Measurements from ENCODE around the gene VAV3.

Gene VAV3

DNA sequence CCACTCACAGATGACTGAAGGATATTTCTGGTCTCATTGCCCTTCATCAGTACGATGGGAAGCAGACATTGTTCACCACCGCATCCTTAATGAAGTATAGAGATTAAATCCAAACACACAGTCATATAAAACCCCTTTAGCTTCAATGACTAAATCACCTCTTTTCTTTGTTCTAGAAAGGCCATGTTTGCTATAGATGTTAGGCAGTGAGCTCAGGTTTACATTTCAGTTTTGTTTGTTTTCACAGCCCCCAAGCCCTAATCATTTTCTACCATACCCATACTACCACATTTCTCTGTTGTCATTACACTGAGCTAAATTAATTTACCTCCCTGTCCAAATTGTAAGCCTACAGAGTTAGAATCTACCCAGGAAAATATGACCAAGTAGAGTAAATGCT lies 439.0 kb downstream of the VAV3 start:
- DNase-seq, result no peak

DNA sequence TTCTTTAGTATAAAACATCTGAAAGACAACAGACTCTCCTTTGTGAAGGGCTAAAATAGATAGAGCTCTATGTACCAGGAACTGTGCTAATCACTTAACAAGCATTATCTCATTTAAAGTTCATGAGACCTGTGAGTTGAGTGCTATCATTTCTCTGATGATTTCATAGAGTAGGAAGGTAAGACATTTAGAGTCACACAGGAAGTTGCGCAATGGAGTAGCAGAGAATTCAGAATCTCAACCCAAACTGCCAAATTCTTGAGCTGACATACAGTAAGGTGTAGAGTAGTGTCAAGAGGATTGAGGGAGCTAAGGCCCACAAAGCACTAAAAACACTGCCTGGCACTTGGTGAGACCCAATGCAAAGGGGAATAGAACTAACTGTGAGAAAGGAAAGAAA lies 439.8 kb downstream of the VAV3 start:
- no peak for DNase-seq

GRCh38 chr1:107524301-107524700 lies 440.7 kb downstream of the VAV3 start:
- DNase-seq, result no peak

DNA sequence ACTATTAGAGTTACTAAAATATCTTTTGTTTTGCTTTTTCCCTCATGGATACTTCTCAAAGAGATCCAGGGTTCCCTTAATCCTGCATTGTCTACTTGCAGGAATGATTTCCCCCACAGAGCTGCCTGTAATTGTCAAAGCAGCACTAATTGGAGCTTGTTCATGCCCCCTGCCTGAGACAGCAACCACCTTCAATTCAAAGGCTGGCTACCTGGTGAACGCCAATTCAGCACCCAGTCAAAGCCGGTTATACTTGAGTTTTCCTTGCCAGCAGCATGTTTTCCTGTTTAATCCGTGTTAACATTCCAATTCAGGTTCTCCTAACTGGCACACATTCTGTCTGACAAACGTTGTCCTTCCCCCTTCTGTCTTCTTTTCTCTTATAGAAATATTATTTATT lies 441.2 kb downstream of the VAV3 start:
- DNase-seq, result no peak

- DNase-seq, result no peak
Observed at GRCh38 chr1:107523061-107523460, 441.9 kb downstream of the VAV3 start.
